Myometrial cell (primary cell): Measurements from ENCODE around the gene PUDP. TPM values are rescaled to one million over a fixed set of nuclear protein-coding genes. Genes with fewer than 3 reads are reported as not detected.

Experiments
- total RNA-seq: library from RNA; depleted of rRNA; stranded (reverse); fragments of >200 nt; gene quantifications from 2 replicates; pipeline ENCODE4 v1.2.3, GENCODE V29; 2015

PUDP gene
- 15.3 and 20.6 TPM in 2 replicates for total RNA-seq

GRCh38 chrX:7147978-7148854 lies at the start of gene PUDP:
TSS of gene PUDP (minus strand) at chrX:7148153. CDS start at chrX:7148113, 40 bp downstream.

GRCh38 chrX:7147413-7147977 lies 458 bp downstream of the PUDP start, which contains the start of gene STS:
TSS of gene STS (plus strand) at chrX:7147712. CDS start at chrX:7253200, 105,488 bp downstream.

Other genes starting within 250 kb of the PUDP start
- gene STS, start 441 bp downstream of the PUDP start, total RNA-seq = 4.8 and 5.8 TPM in 2 replicates